Measurements from ENCODE around the gene MMADHC.
A peak's percentile ranks its signal among the peaks of the same experiment; 100 is the strongest.
"Not testable (repeated sequence)": the region's sequence is repeated elsewhere in the genome, so short reads cannot be mapped to it uniquely, and the experiment has no call there.

MMADHC gene

DNA sequence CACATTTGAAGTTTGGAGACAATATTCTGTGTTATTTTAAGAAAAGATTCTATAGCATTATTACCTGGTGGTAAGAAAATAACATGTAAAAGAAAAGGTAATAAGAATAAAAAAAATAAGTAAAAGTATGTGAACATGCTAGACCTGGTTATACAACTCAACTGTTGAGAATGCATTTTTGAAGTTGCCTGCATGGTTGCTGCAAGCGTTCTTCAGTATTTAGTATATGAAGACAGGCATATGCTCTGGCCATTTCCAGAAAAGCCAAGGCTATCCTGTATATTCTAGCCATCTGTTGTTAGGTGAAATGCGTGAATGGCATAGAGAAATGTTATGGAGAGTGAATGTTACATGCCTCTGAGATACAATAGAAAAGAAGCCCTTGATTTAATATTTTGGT lies 6.8 kb upstream of the MMADHC start:
- no peak for DNase-seq

DNA sequence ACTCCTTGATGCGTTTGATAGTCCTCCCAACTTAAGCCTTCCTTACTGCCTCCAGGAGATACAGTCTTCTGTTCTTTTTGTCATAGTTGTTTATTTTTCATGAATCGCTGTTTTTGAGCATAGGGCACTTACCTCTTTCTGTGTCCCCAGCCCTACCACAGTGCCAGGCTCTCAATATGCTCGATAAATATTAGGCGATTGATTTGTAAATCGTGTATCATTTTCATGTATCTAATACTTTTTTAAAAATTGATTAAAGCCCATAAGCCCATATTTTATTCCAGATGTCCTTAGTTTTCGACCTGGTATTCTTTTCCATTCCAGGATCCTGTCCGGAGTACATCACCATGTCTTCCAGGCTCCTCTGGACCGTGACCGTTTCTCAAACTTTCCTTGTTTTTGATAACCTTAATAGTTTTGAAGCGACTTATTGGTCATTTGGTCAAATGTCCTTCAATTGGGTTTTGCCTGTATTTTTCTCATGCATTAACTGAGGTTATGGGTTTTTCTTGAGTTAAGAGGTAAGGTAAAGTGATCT lies 444 bp upstream of the MMADHC start:
- DNase-seq: no peak

DNA sequence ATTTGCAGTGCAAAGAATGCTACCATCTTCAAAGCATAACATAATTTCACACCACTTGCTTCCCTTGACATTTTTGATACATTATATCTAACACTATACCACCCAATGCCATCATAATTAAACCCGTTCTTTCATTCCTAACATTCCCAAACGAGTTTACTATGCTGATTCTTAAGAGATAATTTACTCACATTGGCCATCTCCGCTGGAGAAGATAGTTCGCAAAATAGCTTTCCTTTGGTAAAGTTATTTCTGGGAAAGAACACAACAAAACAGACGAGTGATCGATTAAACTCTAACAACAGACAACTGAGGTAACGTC lies 716 bp downstream of the MMADHC start:
- no peak for DNase-seq

DNA sequence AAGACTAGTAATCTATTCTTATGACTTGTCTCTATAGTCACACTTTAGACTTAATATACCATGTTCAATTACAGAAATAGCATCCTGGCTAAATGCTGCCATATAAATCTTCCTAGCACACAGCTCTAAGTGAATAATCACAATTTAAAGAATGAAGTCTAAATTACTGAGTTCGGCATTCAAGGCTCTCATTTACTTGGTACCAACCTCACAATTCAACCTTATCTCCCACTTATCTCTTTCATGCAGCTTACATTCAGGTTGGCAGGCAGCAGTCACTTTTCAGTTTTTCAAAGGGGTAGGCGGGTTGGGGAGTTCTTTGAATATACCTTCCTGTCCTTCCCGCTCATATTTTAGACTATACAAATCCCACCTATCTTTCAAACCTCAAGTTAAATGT lies 1.5 kb downstream of the MMADHC start:
- no peak for DNase-seq

DNA sequence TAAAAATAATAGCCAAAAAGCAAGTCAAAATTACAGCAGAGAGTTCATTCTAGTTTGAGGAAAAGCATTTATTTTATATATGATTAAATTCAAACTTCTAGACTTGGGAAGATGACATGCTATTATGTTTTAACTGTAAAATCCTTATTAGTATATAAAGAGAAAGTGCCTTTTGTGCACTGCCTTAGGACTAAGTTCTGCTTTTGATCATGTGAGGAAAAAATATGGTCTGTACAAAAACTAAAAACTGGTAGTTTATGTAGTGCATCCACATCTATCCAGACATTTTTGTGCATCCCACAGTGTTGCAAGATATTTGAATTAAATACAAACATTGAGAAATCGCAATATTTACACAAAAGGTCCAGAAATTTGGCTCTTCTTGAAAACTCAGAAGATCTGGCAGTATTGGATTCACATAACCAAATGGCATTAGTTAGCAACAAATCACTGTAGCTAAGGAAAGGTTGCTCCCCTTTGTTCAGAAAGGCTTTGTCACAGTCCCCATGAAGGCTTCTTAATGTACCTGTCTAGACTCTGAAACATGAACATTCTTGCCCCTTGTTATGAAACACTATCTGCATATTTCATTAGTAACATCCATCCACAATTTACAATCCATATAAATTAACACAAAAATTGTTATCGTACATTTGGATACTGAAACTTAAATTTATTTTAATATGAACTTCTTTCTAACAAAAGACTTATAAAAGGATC lies 2.2 kb downstream of the MMADHC start:
- DNase-seq: no peak

DNA sequence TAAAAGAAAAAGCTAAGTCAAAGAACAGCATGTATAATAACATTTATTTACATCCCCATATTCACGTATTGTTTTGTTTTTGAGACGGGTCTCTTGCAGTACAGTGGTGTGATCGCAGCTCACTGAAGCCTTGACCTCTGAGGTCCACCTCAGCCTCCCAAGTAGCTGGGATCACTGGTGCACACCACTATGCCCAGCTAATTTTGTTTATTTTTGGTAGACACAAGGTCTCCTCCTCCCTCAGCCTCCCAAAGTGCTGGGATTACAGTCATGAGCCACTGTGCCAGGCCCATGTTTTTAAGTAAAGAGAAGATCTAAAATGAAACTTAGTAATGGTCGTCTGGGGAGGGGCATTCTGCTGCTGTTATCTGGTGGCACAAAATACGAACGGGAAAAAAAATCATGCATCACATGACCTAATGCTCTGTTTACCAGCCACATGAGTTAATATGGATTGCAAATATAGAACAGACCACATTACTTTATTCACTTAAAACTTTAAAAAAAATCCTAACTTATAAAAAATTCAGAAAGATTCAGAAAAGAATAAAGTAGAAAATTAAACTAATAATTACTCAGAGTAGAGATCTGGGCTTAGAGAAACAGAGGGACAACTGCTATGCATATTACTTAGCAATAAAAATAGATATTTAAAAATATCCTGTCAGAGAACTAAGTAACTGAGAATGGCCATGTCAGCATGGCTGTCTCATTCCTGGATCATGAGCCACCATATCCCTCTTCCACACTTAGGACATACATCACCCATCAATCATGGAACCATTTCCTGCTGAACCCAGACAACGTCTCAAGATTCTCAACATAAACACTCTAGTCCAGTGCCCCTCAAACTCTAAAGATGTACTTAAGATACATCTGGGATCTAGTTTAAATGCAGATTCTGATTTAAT lies 7.3 kb downstream of the MMADHC start:
- DNase-seq: no peak

DNA sequence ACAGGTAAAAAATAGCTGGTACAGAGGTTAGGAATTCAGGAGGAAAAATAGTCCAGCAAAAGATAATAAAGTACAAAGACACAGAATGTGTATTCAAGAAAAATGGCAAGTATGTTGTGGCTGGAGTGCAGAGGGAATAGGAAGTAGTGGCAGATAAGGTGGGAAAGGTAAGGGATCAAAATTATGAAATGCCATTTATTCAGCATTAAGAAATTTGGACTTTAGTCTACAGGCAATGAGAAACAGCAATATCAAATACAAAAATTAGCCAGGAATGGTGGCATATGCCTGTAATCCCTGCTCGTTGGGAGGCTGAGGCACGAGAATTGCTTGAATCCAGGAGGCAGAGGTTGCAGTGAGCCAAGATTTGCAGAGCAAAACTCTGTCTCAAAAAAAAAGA lies 10.3 kb downstream of the MMADHC start:
- no peak for DNase-seq

DNA sequence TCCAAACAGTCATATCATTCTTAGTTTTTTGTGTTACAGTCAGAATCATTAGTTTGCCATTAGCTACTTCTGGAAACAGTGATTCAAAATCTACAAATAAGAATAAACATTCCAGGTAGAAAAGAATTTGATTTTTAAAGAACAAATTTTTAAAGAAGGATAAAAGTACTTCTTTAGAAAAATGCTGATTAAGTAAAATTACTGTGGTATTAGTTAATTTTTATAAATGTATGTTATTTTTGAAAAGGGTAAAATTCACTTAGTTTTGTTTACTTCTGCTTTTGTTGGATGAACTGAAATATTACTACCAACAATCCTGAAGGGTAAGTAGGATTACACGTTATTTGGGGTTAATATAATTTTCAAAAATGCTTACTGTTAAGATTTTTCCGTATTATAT lies 11.8 kb downstream of the MMADHC start:
- no peak for DNase-seq

DNA sequence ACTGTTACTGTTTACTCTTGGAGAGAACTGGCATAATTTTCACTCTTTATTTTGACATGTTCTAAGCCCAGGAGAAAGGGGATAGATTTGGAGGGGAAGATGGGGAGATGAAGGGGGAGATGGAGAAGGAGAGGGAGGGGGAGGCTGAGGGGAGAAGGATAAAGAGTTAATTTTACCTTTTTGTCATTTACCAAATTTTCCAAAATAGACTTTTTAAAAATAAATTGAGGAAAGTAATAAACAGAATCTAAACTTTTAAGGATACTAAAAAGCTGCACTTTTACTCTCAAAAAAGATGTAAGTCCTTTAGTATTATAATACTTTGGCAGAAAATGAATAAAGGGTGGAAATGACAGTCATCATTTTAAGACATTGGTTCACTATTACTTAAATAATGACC lies 12.3 kb downstream of the MMADHC start:
- no peak for DNase-seq

DNA sequence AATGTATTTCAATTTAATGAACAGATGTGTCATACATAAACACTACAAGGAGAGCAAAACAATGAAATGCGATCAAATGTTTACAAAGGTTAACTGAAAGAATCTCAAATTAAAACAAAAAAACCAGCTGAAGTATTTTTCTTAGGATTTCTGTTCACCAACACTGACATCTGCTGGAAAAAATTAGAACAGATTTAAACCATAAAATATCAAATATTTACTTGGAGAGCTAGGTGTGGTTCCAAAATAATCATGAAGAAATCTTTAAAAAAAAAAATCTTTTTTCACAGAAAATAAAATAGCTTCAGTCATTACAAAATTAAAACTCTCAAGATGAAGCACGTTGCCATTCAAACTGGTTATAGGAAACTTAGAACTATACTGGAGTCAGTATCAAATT lies 13.8 kb downstream of the MMADHC start:
- peak in 1 of 2 donors; percentile 30 for DNase-seq

DNA sequence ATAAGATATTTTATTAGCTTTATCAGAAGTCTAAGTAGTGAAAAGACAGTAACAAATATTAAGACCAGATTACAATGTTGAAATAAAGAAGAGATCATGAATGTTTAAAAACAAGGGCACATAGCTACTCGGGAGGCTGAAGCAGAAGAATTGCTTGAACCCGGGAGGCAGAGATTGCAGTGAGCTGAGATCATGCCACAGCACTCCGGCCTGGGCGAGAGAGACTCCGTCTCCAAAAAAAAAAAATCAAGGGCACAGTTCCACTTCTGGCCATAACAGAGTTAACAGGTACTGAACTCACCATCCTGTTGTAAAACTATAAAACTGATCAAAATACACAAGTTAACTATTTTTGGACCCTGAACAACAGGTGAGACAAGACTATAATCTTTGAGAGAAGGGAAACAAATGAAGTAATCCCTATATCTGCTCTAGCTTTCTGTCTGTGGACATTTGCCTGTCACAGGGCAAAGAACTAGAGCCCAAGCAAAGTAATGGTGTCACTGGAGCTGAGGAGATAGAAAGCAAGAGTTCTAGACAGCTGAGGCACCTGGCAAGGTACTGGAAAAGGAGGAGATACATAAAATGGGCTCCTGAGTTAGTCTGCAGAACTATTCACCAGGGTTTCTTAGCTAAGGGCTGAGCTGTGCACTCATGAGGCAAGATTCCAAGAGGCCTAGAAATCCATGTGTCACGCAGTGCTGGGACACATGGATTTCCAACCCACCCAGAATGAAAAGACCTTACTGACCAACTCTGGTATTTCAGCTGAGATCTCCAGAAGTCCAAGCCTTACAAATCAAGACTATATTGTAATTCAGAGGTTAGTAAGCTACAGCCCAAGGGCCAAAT lies 15.2 kb downstream of the MMADHC start:
- no peak for DNase-seq

DNA sequence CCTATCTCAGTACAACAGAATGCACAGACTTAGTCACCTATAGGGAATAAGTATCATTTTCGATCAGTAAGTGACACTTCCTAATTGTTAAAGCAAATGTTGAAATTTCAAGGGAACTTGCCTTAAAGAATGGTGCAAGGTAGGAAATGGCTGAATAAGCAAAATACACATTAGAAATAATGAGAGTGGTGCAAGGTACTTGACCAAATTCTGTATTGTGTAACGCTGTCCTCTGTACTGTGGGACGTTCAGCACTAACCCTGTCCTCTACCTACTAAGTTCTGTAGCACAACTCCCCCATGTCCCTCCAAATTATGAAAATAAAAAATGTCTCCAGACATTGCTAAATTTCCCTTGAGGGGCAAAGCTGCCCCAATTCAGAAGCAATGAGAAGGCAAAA lies 19.4 kb downstream of the MMADHC start:
- DNase-seq: no peak

DNA sequence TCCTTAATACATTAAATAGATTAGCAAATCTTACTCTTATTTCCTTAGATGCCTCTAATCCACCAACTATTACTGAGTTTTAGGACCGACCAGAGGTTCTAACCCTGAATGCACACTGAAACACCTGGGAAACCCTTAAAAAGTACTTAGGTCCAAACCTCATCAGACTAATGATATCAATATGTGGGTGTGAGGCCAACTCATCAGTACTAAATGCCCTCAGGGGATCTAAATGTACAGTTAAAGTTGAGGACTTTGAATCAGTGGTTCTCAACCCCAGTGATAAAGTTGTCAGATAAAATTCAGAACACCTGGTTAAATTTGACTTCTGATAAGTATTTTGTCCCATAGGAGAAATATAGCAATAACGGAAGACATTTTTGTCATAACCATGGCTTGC lies 20.9 kb downstream of the MMADHC start:
- DNase-seq: no peak

DNA sequence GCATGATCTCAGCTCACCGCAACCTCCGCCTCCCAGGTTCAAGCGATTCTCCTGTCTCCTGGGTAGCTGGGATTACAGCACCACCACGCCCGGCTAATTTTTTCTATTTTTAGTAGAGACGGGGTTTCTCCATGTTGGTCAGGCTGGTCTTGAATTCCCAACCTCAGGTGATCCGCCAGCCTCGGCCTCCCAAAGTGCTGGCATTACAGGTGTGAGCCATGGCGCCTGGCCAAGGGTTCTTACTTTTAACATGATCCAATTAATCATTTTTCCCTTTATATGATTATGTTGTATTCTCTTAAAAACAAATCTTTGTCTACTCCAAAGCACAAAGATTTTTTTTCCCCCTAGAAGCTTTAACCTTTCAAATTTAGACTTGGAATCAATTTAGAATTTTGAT lies 21.9 kb downstream of the MMADHC start:
- DNase-seq: not testable (repeated sequence)

DNA sequence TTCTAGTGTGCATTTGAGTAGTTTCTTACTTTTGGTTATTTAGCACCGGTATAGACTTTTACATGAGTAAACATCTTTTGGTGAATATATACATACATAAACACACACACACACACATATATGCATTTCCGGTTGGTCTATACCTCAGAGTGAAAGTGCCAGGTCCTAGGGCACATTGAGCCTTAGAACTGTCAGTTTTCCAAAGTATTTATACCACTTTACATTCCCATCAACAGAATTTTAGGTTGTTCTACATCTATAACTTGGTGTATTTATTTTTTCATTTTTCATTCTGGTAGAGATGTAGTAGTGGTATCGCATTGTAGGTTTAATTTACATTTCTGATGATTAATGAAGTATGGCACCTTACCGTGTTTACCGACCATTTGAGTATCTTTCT lies 22.6 kb downstream of the MMADHC start:
- no peak for DNase-seq

DNA sequence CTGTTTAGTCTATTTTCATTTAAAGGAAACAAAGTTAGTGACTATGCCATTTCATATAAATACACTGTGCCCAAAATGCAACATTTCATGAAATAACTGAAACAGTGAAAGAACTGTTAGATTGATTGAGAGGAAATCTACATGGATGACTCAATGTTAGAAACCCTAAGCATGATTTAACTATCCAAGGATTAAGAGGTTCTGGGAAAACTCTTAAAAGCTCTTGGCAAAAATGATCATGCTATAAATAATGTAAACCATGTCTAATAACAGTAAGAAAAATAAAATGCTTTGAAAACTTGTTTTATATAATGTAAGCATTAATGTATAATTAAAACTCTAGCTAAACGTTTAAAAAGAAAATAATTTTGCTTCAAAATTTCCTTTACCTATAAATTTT lies 23.5 kb downstream of the MMADHC start:
- DNase-seq: no peak

DNA sequence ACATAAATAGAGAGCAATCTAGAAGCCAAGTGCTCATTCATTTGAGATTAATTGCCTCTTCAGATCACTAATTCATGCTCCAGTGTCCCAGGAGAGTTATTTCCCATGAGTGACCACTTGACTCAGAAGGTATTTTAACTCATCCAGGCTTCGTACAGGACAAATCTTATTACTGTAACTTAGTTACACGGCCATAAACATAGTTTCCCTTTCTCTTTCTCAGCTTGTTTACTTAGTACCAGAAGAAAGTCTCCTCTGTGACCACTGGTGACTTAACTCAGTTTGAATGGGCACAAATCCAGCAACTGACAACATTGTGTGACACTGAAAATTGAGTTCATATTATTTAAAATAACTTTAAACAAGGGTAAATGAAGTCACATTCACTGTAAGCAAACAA lies 25.3 kb downstream of the MMADHC start:
- no peak for DNase-seq

DNA sequence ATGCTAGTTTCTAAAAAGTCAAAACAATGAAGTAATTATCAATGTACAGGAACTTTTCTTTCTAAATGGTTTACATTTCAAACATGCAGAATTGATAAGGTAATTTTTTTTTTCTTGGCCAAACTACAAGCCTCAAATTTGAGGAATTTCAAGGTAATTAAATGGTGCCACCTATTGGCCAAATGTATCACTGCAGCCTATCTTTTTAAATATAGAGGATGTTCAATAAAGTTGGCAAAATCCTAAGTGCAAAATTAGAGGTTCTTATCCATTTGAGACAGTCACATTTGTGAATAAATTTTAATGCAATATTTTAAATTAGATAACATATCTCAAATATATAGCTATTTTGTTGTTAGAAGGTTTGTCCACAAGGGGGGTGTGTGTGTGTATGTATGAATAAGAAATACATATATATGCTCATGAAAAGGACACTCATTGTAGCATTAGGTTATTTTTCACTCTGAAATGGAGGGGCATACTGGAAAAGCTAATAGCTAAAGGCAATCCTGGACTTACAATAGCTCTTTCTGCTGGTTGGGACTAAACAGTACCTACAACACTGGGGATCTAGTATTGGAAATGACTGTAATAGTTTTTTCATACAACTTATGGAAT lies 26.2 kb downstream of the MMADHC start:
- peak in 1 of 2 donors; percentile 42 for DNase-seq

DNA sequence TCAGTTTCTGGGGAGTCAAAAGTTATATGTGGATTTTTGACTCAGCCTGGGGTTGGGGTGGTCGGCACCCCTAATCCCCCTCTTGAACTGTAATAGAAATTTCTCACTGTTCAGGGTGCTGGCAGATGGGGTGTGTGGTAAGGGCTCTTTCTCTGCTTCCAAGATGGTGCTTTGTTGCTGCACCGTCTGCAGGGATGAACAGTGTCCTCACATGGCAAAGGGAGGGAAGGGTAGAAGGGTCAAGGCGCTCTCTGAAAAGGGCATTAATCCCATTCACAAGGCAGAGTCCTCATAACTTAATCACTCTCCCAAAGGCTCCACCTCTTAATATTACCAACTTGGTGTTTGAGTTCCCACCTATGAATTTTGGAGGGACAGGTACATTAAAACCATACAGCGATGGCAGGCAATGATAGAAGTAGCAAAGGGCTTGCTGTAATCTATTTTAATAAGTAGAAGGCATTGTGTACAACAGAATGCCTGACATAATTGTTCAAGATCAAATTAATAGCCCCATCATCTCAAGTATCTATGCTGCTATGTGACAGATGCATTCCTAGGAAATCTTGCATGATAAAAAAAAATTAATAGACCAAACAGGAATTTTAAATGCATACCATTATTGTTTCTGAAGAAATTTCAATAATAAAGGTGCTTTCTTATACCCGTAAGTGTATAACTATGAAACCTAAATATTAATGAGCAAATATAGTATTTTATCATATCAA lies 28.1 kb downstream of the MMADHC start:
- no peak for DNase-seq

DNA sequence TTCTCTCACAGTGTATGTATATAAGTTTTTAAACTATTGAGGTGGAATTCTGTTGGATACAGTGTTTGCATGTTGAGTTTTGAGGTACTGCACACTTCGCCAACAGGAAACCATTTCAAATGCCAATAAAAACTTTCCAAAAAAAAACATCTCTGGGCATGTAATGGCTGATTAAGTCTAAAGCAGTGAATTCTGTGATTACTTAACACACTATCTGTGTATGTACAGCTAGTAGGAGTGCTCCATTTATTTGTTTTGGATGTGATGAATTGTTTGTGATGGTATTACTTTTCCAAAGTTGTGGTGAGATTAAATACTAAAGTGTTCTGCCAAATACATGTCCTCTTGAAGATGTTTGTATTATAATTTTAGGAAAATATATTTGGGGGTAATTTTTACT lies 31.1 kb downstream of the MMADHC start:
- DNase-seq: no peak

DNA sequence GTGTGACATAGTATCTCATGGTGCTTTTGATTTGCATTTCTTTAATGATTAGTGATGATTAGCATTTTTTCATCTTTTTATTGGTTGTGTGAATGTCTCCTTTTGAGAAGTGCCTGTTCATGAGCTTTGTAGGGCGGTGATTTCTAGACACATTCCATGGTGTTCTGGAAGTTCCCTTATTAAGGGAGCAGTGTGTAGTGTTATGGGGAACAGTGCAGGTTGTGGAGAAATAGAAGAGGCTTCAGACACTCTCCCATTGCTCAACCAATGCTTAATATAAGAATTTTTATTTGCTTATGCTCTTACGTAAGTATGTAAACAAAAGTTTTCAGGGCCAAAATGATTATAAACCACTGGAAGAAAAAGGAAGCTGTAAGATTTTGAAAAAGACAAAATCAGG lies 34.7 kb downstream of the MMADHC start:
- DNase-seq: no peak

DNA sequence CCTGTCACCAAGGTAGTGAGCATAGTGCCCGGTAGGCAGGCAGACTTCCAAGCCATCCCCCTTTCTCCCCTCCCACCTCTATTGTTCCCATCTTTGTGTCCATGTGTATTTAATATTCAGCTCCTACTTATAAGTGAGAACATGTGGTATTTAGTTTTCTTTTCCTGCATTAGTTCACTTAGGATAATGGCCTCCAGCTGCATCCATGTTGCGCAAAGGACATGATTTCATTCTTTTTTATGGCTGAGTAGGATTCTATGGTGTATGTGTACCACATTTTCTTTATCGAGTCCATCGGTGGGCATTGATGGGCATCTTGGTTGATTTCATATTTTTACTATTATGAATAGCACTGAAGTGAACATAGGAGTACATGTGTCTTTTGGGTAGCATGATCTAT lies 35.3 kb downstream of the MMADHC start:
- DNase-seq: no peak

All from hippocampal formation (tissue), 2 donors.